NCI-H524 (cell line): ENCODE measurements around the gene BCL2L2.
"Not testable (repeated sequence)": the region's sequence is repeated elsewhere in the genome, so short reads cannot be mapped to it uniquely, and the experiment has no call there.

ENCODE experiments used
- DNase-seq, 2 experiments: peaks; one replicate each; lab custom pipeline; 2025; lab: John Stamatoyannopoulos, UW

BCL2L2 gene

GRCh38 chr14:23324455-23324846 lies 17.8 kb downstream of the BCL2L2 start:
- DNase-seq, result no peak

GRCh38 chr14:23324993-23325392 lies 18.4 kb downstream of the BCL2L2 start:
- DNase-seq, result no peak

- not testable (repeated sequence) for DNase-seq
Measured at GRCh38 chr14:23325746-23326145, 19.1 kb downstream of the BCL2L2 start.

- DNase-seq, result no peak
Measured at GRCh38 chr14:23326491-23327332, 20.1 kb downstream of the BCL2L2 start.

- peak; percentile 70 to 88 for DNase-seq
Measured at GRCh38 chr14:23327947-23328744, 21.5 kb downstream of the BCL2L2 start.

- DNase-seq, result no peak
Measured at GRCh38 chr14:23335623-23336022, 29.0 kb downstream of the BCL2L2 start.

- DNase-seq, result no peak
Measured at GRCh38 chr14:23339506-23340268, 33.1 kb downstream of the BCL2L2 start.

GRCh38 chr14:23344481-23344880 lies 37.8 kb downstream of the BCL2L2 start:
- no peak for DNase-seq

- DNase-seq, result no peak
Measured at GRCh38 chr14:23345987-23346692, 39.5 kb downstream of the BCL2L2 start.

GRCh38 chr14:23346693-23347405 lies 40.2 kb downstream of the BCL2L2 start:
- DNase-seq, result no peak

GRCh38 chr14:23347406-23348296 lies 41.0 kb downstream of the BCL2L2 start:
- no peak for DNase-seq

- DNase-seq, result no peak
Measured at GRCh38 chr14:23348297-23348655, 41.6 kb downstream of the BCL2L2 start.

- DNase-seq, result no peak
Measured at GRCh38 chr14:23349156-23349845, 42.7 kb downstream of the BCL2L2 start.

- peak; percentile 75 to 76 for DNase-seq
Measured at GRCh38 chr14:23351681-23352505, 45.3 kb downstream of the BCL2L2 start.

- peak; percentile 94 to 96 for DNase-seq
Measured at GRCh38 chr14:23352506-23353432, 46.1 kb downstream of the BCL2L2 start, which contains the start of gene SLC22A17. Gene SLC22A17, minus strand, starts transcription at chr14:23352887.

- DNase-seq, result no peak
Measured at GRCh38 chr14:23353433-23353780, 46.8 kb downstream of the BCL2L2 start.

- DNase-seq, result no peak
Measured at GRCh38 chr14:23354990-23355389, 48.4 kb downstream of the BCL2L2 start.
